CD4-positive, alpha-beta memory T cell (primary cell): Measurements from ENCODE around the gene UBE2G2. TPM values are rescaled to one million over a fixed set of nuclear protein-coding genes. Genes with fewer than 3 reads are reported as not detected.
A peak's percentile ranks its signal among the peaks of the same experiment; 100 is the strongest.

Experiments
- CTCF ChIA-PET: fragments of 350-600 bp; sonication (Branson Sonifier 250); formaldehyde crosslinking; loops from one replicate; lab custom pipeline; 2021; ENCODE audit warnings: inconsistent platforms; ENCODE audit not compliant: partially characterized antibody; lab: Charles Lee
- POLR2A ChIA-PET: fragments of 350-600 bp; sonication (Branson Sonifier 250); formaldehyde crosslinking; loops from one replicate; lab custom pipeline; 2021; ENCODE audit not compliant: partially characterized antibody; lab: Charles Lee
- DNase-seq, 5 donors: peaks; one replicate each; pipeline versions ENCODE4 v3.0.0 to v3.0.0-alpha.2; 2020 to 2022; ENCODE audit warnings: mixed read lengths in 1 of 5
- H3K27ac ChIP-seq: one replicate; pipeline ENCODE4 v1.7.0; 2013; ENCODE audit warnings: low read depth, low read length
- H3K27me3 ChIP-seq: 2 replicates; pipeline ENCODE4 v1.7.0; 2013; ENCODE audit warnings: mild to moderate bottlenecking, low read length, moderate library complexity; ENCODE audit not compliant: insufficient read depth
- H3K36me3 ChIP-seq: 2 replicates; pipeline ENCODE4 v1.7.0; 2013; ENCODE audit warnings: mild to moderate bottlenecking, low read length, moderate library complexity; ENCODE audit not compliant: insufficient read depth
- H3K4me1 ChIP-seq: 2 replicates; pipeline ENCODE4 v1.7.0; 2013; ENCODE audit warnings: mild to moderate bottlenecking, low read length, moderate library complexity; ENCODE audit not compliant: insufficient read depth
- H3K4me3 ChIP-seq, 2 donors: one replicate each; pipeline ENCODE4 v1.7.0; 2013; ENCODE audit warnings: low read length in 2 of 2, mild to moderate bottlenecking in 1 of 2
- H3K9me3 ChIP-seq, 2 donors: one replicate each; pipeline ENCODE4 v1.7.0; 2013; ENCODE audit warnings: low read length in 2 of 2, control low read depth in 1 of 2; ENCODE audit not compliant: control insufficient read depth in 1 of 2
- H3K27ac Mint-ChIP-seq, 7 donors: one replicate each; pipeline ENCODE4 v1.8.0; 2020 to 2021; ENCODE audit warnings: mixed read lengths in 7 of 7, mild to moderate bottlenecking in 6 of 7, inconsistent platforms in 3 of 7, moderate library complexity in 3 of 7
- H3K27me3 Mint-ChIP-seq, 2 donors: one replicate each; pipeline ENCODE4 v1.8.0; 2020 to 2021; ENCODE audit warnings: mixed read lengths in 2 of 2
- H3K36me3 Mint-ChIP-seq, 2 donors: one replicate each; pipeline ENCODE4 v1.8.0; 2020 to 2021; ENCODE audit warnings: mixed read lengths in 2 of 2, inconsistent platforms in 1 of 2, mild to moderate bottlenecking in 1 of 2
- H3K4me1 Mint-ChIP-seq, 4 donors: one replicate each; pipeline ENCODE4 v1.8.0; 2020 to 2021; ENCODE audit warnings: mixed read lengths in 4 of 4, mild to moderate bottlenecking in 1 of 4
- H3K4me3 Mint-ChIP-seq, 8 donors: one replicate each; pipeline ENCODE4 v1.8.0; 2020 to 2021; ENCODE audit warnings: mixed read lengths in 8 of 8, mild to moderate bottlenecking in 7 of 8, moderate library complexity in 6 of 8, inconsistent platforms in 3 of 8
- H3K9me3 Mint-ChIP-seq, 8 donors: one replicate each; pipeline ENCODE4 v1.8.0; 2020 to 2021; ENCODE audit warnings: mixed read lengths in 8 of 8, mild to moderate bottlenecking in 5 of 8, inconsistent platforms in 3 of 8, moderate library complexity in 1 of 8
- intact Hi-C: fragments of 100-400 bp; cut with micrococcal nuclease; formaldehyde crosslinking; loops from one replicate; pipeline ENCODE4 v1.15.1; 2023
- polyA plus RNA-seq, 2 donors: library from polyadenylated mRNA; unstranded; fragments of 300-500 nt; fragmentation: Illumina TruSeq; gene quantifications; one replicate each; pipeline ENCODE4 v1.2.3, GENCODE V29; 2021
- total RNA-seq, 2 experiments: library from RNA; stranded (reverse); gene quantifications; one replicate each; pipeline ENCODE4 v1.2.3, GENCODE V29; 2021

The UBE2G2 gene
- total and polyA plus RNA-seq, 4 experiments from 2014 or later = 51.8 to 131 (median 95.4) TPM

- Mint-ChIP-seq H3K36me3 (peaks cover 15 to 47% of the 10 kb centered on the region in 2 donors), H3K27ac (peak overlapping the region in 2 of 7 donors; percentile 22 to 37), H3K4me3 (no peak overlapping the region), H3K27me3 (no peaks in the 10 kb centered on the region), H3K9me3 (no peaks in the 10 kb centered on the region), H3K4me1 (peaks cover 27 to 64% (median 34%) of the 10 kb centered on the region in 4 donors)
- CTCF ChIA-PET = interaction anchor here (0.8 to 1.4 kb wide), 3 partner anchors 9 to 282 kb away, joined by 3 to 6 read pairs (median 4); no protein-coding TSS in a partner anchor
- intact Hi-C loops = no loop called here
- DNase-seq = no peak
- Histone ChIP-seq H3K27ac (no peak overlapping the region), H3K27me3 (no peaks in the 10 kb centered on the region), H3K4me1 (peaks cover 9% of the 10 kb centered on the region), H3K9me3 (no peaks in the 10 kb centered on the region), H3K36me3 (peaks cover 15% of the 10 kb centered on the region), H3K4me3 (no peak overlapping the region)
- POLR2A ChIA-PET = no interaction called here
Observed at GRCh38 chr21:44791993-44792392, 9.6 kb downstream of the UBE2G2 start.

- Mint-ChIP-seq H3K4me1 (peaks cover 22 to 60% (median 29%) of the 10 kb centered on the region in 4 donors), H3K27ac (no peak overlapping the region), H3K36me3 (peaks cover 13 to 43% of the 10 kb centered on the region in 2 donors), H3K4me3 (no peak overlapping the region), H3K27me3 (no peaks in the 10 kb centered on the region), H3K9me3 (no peaks in the 10 kb centered on the region)
- ChIA-PET POLR2A (no interaction called here), CTCF (interaction anchor here (0.8 to 1.4 kb wide), 3 partner anchors 9 to 281 kb away, joined by 3 to 6 read pairs (median 4); no protein-coding TSS in a partner anchor)
- peaks cover 8% of the 10 kb centered on the region for H3K36me3 ChIP-seq
- no peak overlapping the region for H3K27ac ChIP-seq
- no peak for DNase-seq
- H3K4me1 ChIP-seq = peaks cover 9% of the 10 kb centered on the region
- no peak overlapping the region for H3K4me3 ChIP-seq
- H3K27me3 ChIP-seq = no peaks in the 10 kb centered on the region
- intact Hi-C loops = no loop called here
- no peaks in the 10 kb centered on the region for H3K9me3 ChIP-seq
Observed at GRCh38 chr21:44791246-44791645, 10.4 kb downstream of the UBE2G2 start.

- Mint-ChIP-seq H3K4me1 (peaks cover 23 to 58% (median 33%) of the 10 kb centered on the region in 4 donors), H3K27me3 (no peaks in the 10 kb centered on the region), H3K27ac (peak overlapping the region in 1 of 7 donors; percentile 52), H3K36me3 (peaks cover 19 to 43% of the 10 kb centered on the region in 2 donors), H3K9me3 (no peaks in the 10 kb centered on the region), H3K4me3 (no peak overlapping the region)
- DNase-seq = no peak
- CTCF ChIA-PET = interaction anchor here (1.0 to 1.9 kb wide), 3 partner anchors 11 to 280 kb away, joined by 3 to 9 read pairs (median 7); partner anchors contain the start of gene UBE2G2
- Histone ChIP-seq H3K36me3 (peaks cover 13% of the 10 kb centered on the region), H3K4me1 (peaks cover 9% of the 10 kb centered on the region), H3K9me3 (no peaks in the 10 kb centered on the region), H3K4me3 (no peak overlapping the region), H3K27ac (no peak overlapping the region), H3K27me3 (no peaks in the 10 kb centered on the region)
- POLR2A ChIA-PET = no interaction called here
- intact Hi-C loops = no loop called here
Observed at GRCh38 chr21:44790368-44790767, 11.3 kb downstream of the UBE2G2 start.

- ChIA-PET POLR2A (no interaction called here), CTCF (interaction anchor here (1.0 to 1.9 kb wide), 3 partner anchors 11 to 280 kb away, joined by 3 to 9 read pairs (median 7); partner anchors contain the start of gene UBE2G2)
- no peaks in the 10 kb centered on the region for H3K27me3 Mint-ChIP-seq
- H3K4me1 ChIP-seq = peaks cover 9% of the 10 kb centered on the region
- H3K27me3 ChIP-seq = no peaks in the 10 kb centered on the region
- H3K4me1 Mint-ChIP-seq = peaks cover 25 to 58% (median 35%) of the 10 kb centered on the region in 4 donors
- H3K9me3 ChIP-seq = no peaks in the 10 kb centered on the region
- H3K36me3 ChIP-seq = peaks cover 18% of the 10 kb centered on the region
- H3K4me3 ChIP-seq = no peak overlapping the region
- H3K36me3 Mint-ChIP-seq = peaks cover 21 to 44% of the 10 kb centered on the region in 2 donors
- no peak overlapping the region for H3K27ac ChIP-seq
- H3K4me3 Mint-ChIP-seq = no peak overlapping the region
- intact Hi-C loops = no loop called here
- peak overlapping the region in 3 of 7 donors; percentile 28 to 60 (median 30) for H3K27ac Mint-ChIP-seq
- DNase-seq = no peak
- no peaks in the 10 kb centered on the region for H3K9me3 Mint-ChIP-seq
Observed at GRCh38 chr21:44789880-44790279, 11.7 kb downstream of the UBE2G2 start.

- Mint-ChIP-seq H3K27me3 (no peaks in the 10 kb centered on the region), H3K4me1 (peaks cover 13 to 40% (median 22%) of the 10 kb centered on the region in 4 donors), H3K36me3 (peaks cover 33 to 46% of the 10 kb centered on the region in 2 donors), H3K27ac (no peak overlapping the region), H3K9me3 (no peaks in the 10 kb centered on the region), H3K4me3 (no peak overlapping the region)
- Histone ChIP-seq H3K36me3 (peaks cover 24% of the 10 kb centered on the region), H3K27me3 (no peaks in the 10 kb centered on the region), H3K4me1 (no peaks in the 10 kb centered on the region), H3K27ac (no peak overlapping the region), H3K9me3 (no peaks in the 10 kb centered on the region), H3K4me3 (no peak overlapping the region)
- no peak for DNase-seq
- CTCF ChIA-PET = interaction anchor here (0.9 kb wide), 1 partner anchor 43 kb away, joined by 4 read pairs; no protein-coding TSS in a partner anchor
- intact Hi-C loops = no loop called here
- POLR2A ChIA-PET = no interaction called here
Observed at GRCh38 chr21:44785620-44786335, 15.8 kb downstream of the UBE2G2 start.

GRCh38 chr21:44784810-44785209 is 16.8 kb downstream of the UBE2G2 start:
- DNase-seq = no peak
- H3K9me3 Mint-ChIP-seq = no peaks in the 10 kb centered on the region
- H3K27me3 Mint-ChIP-seq = no peaks in the 10 kb centered on the region
- H3K4me1 Mint-ChIP-seq = peaks cover 16 to 41% (median 22%) of the 10 kb centered on the region in 4 donors
- H3K27ac Mint-ChIP-seq = no peak overlapping the region
- Histone ChIP-seq H3K9me3 (no peaks in the 10 kb centered on the region), H3K36me3 (peaks cover 17% of the 10 kb centered on the region), H3K27ac (no peak overlapping the region), H3K4me3 (no peak overlapping the region), H3K4me1 (peaks cover 8% of the 10 kb centered on the region), H3K27me3 (no peaks in the 10 kb centered on the region)
- intact Hi-C loops = no loop called here
- CTCF ChIA-PET = interaction anchor here (1.1 to 1.2 kb wide), 2 partner anchors 8 to 43 kb away, joined by 3 to 7 read pairs; no protein-coding TSS in a partner anchor
- H3K4me3 Mint-ChIP-seq = no peak overlapping the region
- peaks cover 31 to 47% of the 10 kb centered on the region in 2 donors for H3K36me3 Mint-ChIP-seq
- POLR2A ChIA-PET = no interaction called here

- DNase-seq = no peak
- POLR2A ChIA-PET = no interaction called here
- H3K4me3 ChIP-seq = no peak overlapping the region
- intact Hi-C loops = no loop called here
- no peaks in the 10 kb centered on the region for H3K27me3 ChIP-seq
- H3K36me3 Mint-ChIP-seq = peaks cover 37 to 51% of the 10 kb centered on the region in 2 donors
- no peaks in the 10 kb centered on the region for H3K27me3 Mint-ChIP-seq
- H3K4me3 Mint-ChIP-seq = no peak overlapping the region
- H3K9me3 ChIP-seq = no peaks in the 10 kb centered on the region
- no peaks in the 10 kb centered on the region for H3K9me3 Mint-ChIP-seq
- peaks cover 8% of the 10 kb centered on the region for H3K4me1 ChIP-seq
- H3K36me3 ChIP-seq = peaks cover 17% of the 10 kb centered on the region
- no peak overlapping the region for H3K27ac ChIP-seq
- H3K4me1 Mint-ChIP-seq = peaks cover 19 to 44% (median 27%) of the 10 kb centered on the region in 4 donors
- CTCF ChIA-PET = interaction anchor here (2.1 kb wide), 1 partner anchor 10 kb away, joined by 8 read pairs; no protein-coding TSS in a partner anchor
- H3K27ac Mint-ChIP-seq = no peak overlapping the region
Observed at GRCh38 chr21:44783020-44783696, 18.5 kb downstream of the UBE2G2 start.
